ENCODE data around the gene WFDC8. TPM values are rescaled to one million over a fixed set of nuclear protein-coding genes. Genes with fewer than 3 reads are reported as not detected.

The WFDC8 gene
- total and polyA plus RNA-seq, 5 donors from 2014 or later, result not detected

- Histone ChIP-seq H3K4me1 (ENCODE audit: control insufficient read depth, insufficient read depth, low read length, poor library complexity, severe bottlenecking) (no peaks in the 10 kb centered on the region), H3K36me3 (ENCODE audit: control insufficient read depth, insufficient read depth, low read length) (no peaks in the 10 kb centered on the region), H3K27ac (ENCODE audit: insufficient read depth, low read length, poor library complexity, severe bottlenecking) (no peak overlapping the region), H3K9me3 (ENCODE audit: control insufficient read depth in 2 of 2, low read length in 2 of 2) (no peaks in the 10 kb centered on the region), H3K4me3 (ENCODE audit: low read depth, low read length) (no peak overlapping the region), H3K27me3 (ENCODE audit: control insufficient read depth, insufficient read depth, low read length) (peaks cover 12% of the 10 kb centered on the region)
- Mint-ChIP-seq H3K27ac (no peak overlapping the region), H3K27me3 (peaks cover 35% of the 10 kb centered on the region), H3K4me3 (no peak overlapping the region), H3K4me1 (no peaks in the 10 kb centered on the region), H3K36me3 (no peaks in the 10 kb centered on the region), H3K9me3 (peaks cover 0 to 2% (median 0%) of the 10 kb centered on the region in 7 donors)
- DNase-seq (no peak), ATAC-seq (ENCODE audit: low read depth in 2 of 2) (no peak)
These were observed 55.3 kb downstream of the WFDC8 start for GRCh38 chr20:45523821-45524220.

GRCh38 chr20:45518282-45518681 lies 60.8 kb downstream of the WFDC8 start:
- Mint-ChIP-seq H3K4me1 (no peaks in the 10 kb centered on the region), H3K36me3 (no peaks in the 10 kb centered on the region), H3K9me3 (peaks cover 0 to 2% (median 0%) of the 10 kb centered on the region in 7 donors), H3K4me3 (no peak overlapping the region), H3K27ac (no peak overlapping the region), H3K27me3 (peaks cover 14% of the 10 kb centered on the region)
- DNase-seq (no peak), ATAC-seq (ENCODE audit: low read depth in 2 of 2) (no peak)
- H3K4me1 ChIP-seq (ENCODE audit: control insufficient read depth, insufficient read depth, low read length, poor library complexity, severe bottlenecking), result no peaks in the 10 kb centered on the region
- no peak overlapping the region for H3K27ac ChIP-seq (ENCODE audit: insufficient read depth, low read length, poor library complexity, severe bottlenecking)
- no peaks in the 10 kb centered on the region for H3K36me3 ChIP-seq (ENCODE audit: control insufficient read depth, insufficient read depth, low read length)
- no peak overlapping the region for H3K4me3 ChIP-seq (ENCODE audit: low read depth, low read length)
- H3K9me3 ChIP-seq (ENCODE audit: control insufficient read depth in 2 of 2, low read length in 2 of 2), result no peaks in the 10 kb centered on the region
- H3K27me3 ChIP-seq (ENCODE audit: control insufficient read depth, insufficient read depth, low read length), result peaks cover 13% of the 10 kb centered on the region

GRCh38 chr20:45515147-45515913 lies 63.8 kb downstream of the WFDC8 start, which contains the start of gene SPINT3:
SPINT3 (minus strand) TSS chr20:45515622; CDS start chr20:45515608, 14 bp downstream.
- Histone ChIP-seq H3K36me3 (ENCODE audit: control insufficient read depth, insufficient read depth, low read length) (no peaks in the 10 kb centered on the region), H3K9me3 (ENCODE audit: control insufficient read depth in 2 of 2, low read length in 2 of 2) (no peaks in the 10 kb centered on the region), H3K4me3 (ENCODE audit: low read depth, low read length) (no peak within 1 kb of the TSS), H3K27ac (ENCODE audit: insufficient read depth, low read length, poor library complexity, severe bottlenecking) (no peak within 1 kb of the TSS), H3K27me3 (ENCODE audit: control insufficient read depth, insufficient read depth, low read length) (peaks cover 10% of the 10 kb centered on the region), H3K4me1 (ENCODE audit: control insufficient read depth, insufficient read depth, low read length, poor library complexity, severe bottlenecking) (no peaks in the 10 kb centered on the region)
- no peaks in the 10 kb centered on the region for H3K9me3 Mint-ChIP-seq
- H3K4me1 Mint-ChIP-seq, result no peaks in the 10 kb centered on the region
- no peaks in the 10 kb centered on the region for H3K36me3 Mint-ChIP-seq
- ATAC-seq (ENCODE audit: low read depth in 2 of 2) (no peak), DNase-seq (no peak)
- H3K27ac Mint-ChIP-seq, result no peak within 1 kb of the TSS
- no peak within 1 kb of the TSS for H3K4me3 Mint-ChIP-seq
- peaks cover 21% of the 10 kb centered on the region for H3K27me3 Mint-ChIP-seq

- H3K27ac ChIP-seq (ENCODE audit: insufficient read depth, low read length, poor library complexity, severe bottlenecking), result no peak overlapping the region
- Mint-ChIP-seq H3K36me3 (no peaks in the 10 kb centered on the region), H3K4me3 (no peak overlapping the region), H3K27me3 (peaks cover 49% of the 10 kb centered on the region), H3K27ac (no peak overlapping the region), H3K9me3 (no peaks in the 10 kb centered on the region), H3K4me1 (peaks cover 0 to 2% (median 0%) of the 10 kb centered on the region in 4 donors)
- H3K9me3 ChIP-seq (ENCODE audit: control insufficient read depth in 2 of 2, low read length in 2 of 2), result no peaks in the 10 kb centered on the region
- H3K4me3 ChIP-seq (ENCODE audit: low read depth, low read length), result no peak overlapping the region
- ATAC-seq (ENCODE audit: low read depth in 2 of 2) (no peak), DNase-seq (no peak)
- H3K36me3 ChIP-seq (ENCODE audit: control insufficient read depth, insufficient read depth, low read length), result no peaks in the 10 kb centered on the region
- H3K27me3 ChIP-seq (ENCODE audit: control insufficient read depth, insufficient read depth, low read length), result peaks cover 6% of the 10 kb centered on the region
- H3K4me1 ChIP-seq (ENCODE audit: control insufficient read depth, insufficient read depth, low read length, poor library complexity, severe bottlenecking), result no peaks in the 10 kb centered on the region
These were observed 68.7 kb downstream of the WFDC8 start for GRCh38 chr20:45510242-45510862.

GRCh38 chr20:45509091-45509490 lies 70.0 kb downstream of the WFDC8 start:
- no peak overlapping the region for H3K27ac Mint-ChIP-seq
- Histone ChIP-seq H3K36me3 (ENCODE audit: control insufficient read depth, insufficient read depth, low read length) (no peaks in the 10 kb centered on the region), H3K9me3 (ENCODE audit: control insufficient read depth in 2 of 2, low read length in 2 of 2) (no peaks in the 10 kb centered on the region), H3K4me3 (ENCODE audit: low read depth, low read length) (no peak overlapping the region), H3K27ac (ENCODE audit: insufficient read depth, low read length, poor library complexity, severe bottlenecking) (no peak overlapping the region), H3K27me3 (ENCODE audit: control insufficient read depth, insufficient read depth, low read length) (peaks cover 9% of the 10 kb centered on the region), H3K4me1 (ENCODE audit: control insufficient read depth, insufficient read depth, low read length, poor library complexity, severe bottlenecking) (no peaks in the 10 kb centered on the region)
- no peak overlapping the region for H3K4me3 Mint-ChIP-seq
- no peaks in the 10 kb centered on the region for H3K9me3 Mint-ChIP-seq
- peaks cover 55% of the 10 kb centered on the region for H3K27me3 Mint-ChIP-seq
- DNase-seq (no peak), ATAC-seq (ENCODE audit: low read depth in 2 of 2) (no peak)
- H3K36me3 Mint-ChIP-seq, result no peaks in the 10 kb centered on the region
- peaks cover 0 to 2% (median 0%) of the 10 kb centered on the region in 4 donors for H3K4me1 Mint-ChIP-seq

GRCh38 chr20:45508068-45508886 lies 70.8 kb downstream of the WFDC8 start:
- peaks cover 57% of the 10 kb centered on the region for H3K27me3 Mint-ChIP-seq

GRCh38 chr20:45507011-45507820 lies 71.9 kb downstream of the WFDC8 start:
- Histone ChIP-seq H3K27ac (ENCODE audit: insufficient read depth, low read length, poor library complexity, severe bottlenecking) (no peak overlapping the region), H3K36me3 (ENCODE audit: control insufficient read depth, insufficient read depth, low read length) (no peaks in the 10 kb centered on the region), H3K27me3 (ENCODE audit: control insufficient read depth, insufficient read depth, low read length) (peaks cover 8% of the 10 kb centered on the region), H3K9me3 (ENCODE audit: control insufficient read depth in 2 of 2, low read length in 2 of 2) (no peaks in the 10 kb centered on the region), H3K4me3 (ENCODE audit: low read depth, low read length) (no peak overlapping the region), H3K4me1 (ENCODE audit: control insufficient read depth, insufficient read depth, low read length, poor library complexity, severe bottlenecking) (no peaks in the 10 kb centered on the region)
- peaks cover 57% of the 10 kb centered on the region for H3K27me3 Mint-ChIP-seq
- DNase-seq, result peak in 1 of 3 donors; percentile 25
- H3K9me3 Mint-ChIP-seq, result no peaks in the 10 kb centered on the region
- ATAC-seq (ENCODE audit: low read depth in 2 of 2), result no peak
- no peaks in the 10 kb centered on the region for H3K36me3 Mint-ChIP-seq
- no peak overlapping the region for H3K4me3 Mint-ChIP-seq
- peaks cover 0 to 2% (median 0%) of the 10 kb centered on the region in 4 donors for H3K4me1 Mint-ChIP-seq
- no peak overlapping the region for H3K27ac Mint-ChIP-seq

More at GRCh38 chr20:45508068-45508886, 70.8 kb downstream of the WFDC8 start:
- DNase-seq, result no peak
- Histone ChIP-seq H3K4me3 (ENCODE audit: low read depth, low read length) (no peak overlapping the region), H3K27ac (ENCODE audit: insufficient read depth, low read length, poor library complexity, severe bottlenecking) (no peak overlapping the region), H3K27me3 (ENCODE audit: control insufficient read depth, insufficient read depth, low read length) (peaks cover 11% of the 10 kb centered on the region), H3K36me3 (ENCODE audit: control insufficient read depth, insufficient read depth, low read length) (no peaks in the 10 kb centered on the region), H3K4me1 (ENCODE audit: control insufficient read depth, insufficient read depth, low read length, poor library complexity, severe bottlenecking) (no peaks in the 10 kb centered on the region), H3K9me3 (ENCODE audit: control insufficient read depth in 2 of 2, low read length in 2 of 2) (no peaks in the 10 kb centered on the region)
- no peaks in the 10 kb centered on the region for H3K36me3 Mint-ChIP-seq
- no peak for ATAC-seq (ENCODE audit: low read depth in 2 of 2)
- H3K27ac Mint-ChIP-seq, result no peak overlapping the region
- no peak overlapping the region for H3K4me3 Mint-ChIP-seq
- H3K4me1 Mint-ChIP-seq, result peaks cover 0 to 2% (median 0%) of the 10 kb centered on the region in 4 donors
- H3K9me3 Mint-ChIP-seq, result no peaks in the 10 kb centered on the region
